A673 (cell line): Measurements from ENCODE around the gene ACVRL1.

Source experiments
- EZH2 ChIP-seq: fragments of 200-600 bp; sonication (generic); IDR thresholded peaks from 2 replicates; pipeline ENCODE4 v1.6.1; 2017; ENCODE audit warnings: borderline replicate concordance, low read depth, mild to moderate bottlenecking, mixed read lengths, antibody characterized with exemption, low read length; ENCODE audit not compliant: poor library complexity, severe bottlenecking
- TF ChIP-seq, protein P1 (sequence below): fragments of 300-800, 200-600 bp; sonication (generic); conservative IDR thresholded peaks from 2 replicates; pipeline ENCODE4 v1.5.1; 2017; ENCODE audit warnings: low read depth, mild to moderate bottlenecking, antibody characterized with exemption, low read length, moderate library complexity, mixed read lengths

DNA sequence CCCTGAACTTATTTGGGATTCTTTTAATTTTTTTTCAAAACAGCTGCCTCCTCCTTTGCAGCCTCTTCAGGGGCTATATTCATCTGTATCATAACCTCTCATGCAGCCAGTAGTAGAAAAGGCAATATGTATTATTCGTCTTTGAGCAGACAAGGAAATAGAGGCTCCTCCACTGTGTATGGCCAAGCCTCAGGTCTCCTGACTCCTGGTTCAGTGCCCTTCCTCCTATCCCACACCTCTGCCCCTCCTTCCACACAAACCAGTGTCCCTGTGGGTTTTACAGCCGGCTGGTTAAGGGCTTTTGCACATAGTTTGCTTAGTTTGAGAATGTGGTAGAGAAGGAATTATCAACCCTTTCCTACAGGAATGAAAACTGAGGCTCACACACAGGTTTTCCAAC is 8.8 kb upstream of the ACVRL1 start:
- TF ChIP-seq, protein P1, sequence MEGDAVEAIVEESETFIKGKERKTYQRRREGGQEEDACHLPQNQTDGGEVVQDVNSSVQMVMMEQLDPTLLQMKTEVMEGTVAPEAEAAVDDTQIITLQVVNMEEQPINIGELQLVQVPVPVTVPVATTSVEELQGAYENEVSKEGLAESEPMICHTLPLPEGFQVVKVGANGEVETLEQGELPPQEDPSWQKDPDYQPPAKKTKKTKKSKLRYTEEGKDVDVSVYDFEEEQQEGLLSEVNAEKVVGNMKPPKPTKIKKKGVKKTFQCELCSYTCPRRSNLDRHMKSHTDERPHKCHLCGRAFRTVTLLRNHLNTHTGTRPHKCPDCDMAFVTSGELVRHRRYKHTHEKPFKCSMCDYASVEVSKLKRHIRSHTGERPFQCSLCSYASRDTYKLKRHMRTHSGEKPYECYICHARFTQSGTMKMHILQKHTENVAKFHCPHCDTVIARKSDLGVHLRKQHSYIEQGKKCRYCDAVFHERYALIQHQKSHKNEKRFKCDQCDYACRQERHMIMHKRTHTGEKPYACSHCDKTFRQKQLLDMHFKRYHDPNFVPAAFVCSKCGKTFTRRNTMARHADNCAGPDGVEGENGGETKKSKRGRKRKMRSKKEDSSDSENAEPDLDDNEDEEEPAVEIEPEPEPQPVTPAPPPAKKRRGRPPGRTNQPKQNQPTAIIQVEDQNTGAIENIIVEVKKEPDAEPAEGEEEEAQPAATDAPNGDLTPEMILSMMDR: no peak
- TF ChIP-seq EZH2: no peak
